GM19467 (cell line): ENCODE data around the gene GPATCH8.
"Not testable (repeated sequence)": the region's sequence is repeated elsewhere in the genome, so short reads cannot be mapped to it uniquely, and the experiment has no call there.

Source experiments
- ATAC-seq: cut with Tn5 transposase; IDR thresholded peaks from one replicate; pipeline ENCODE4 v1.9.1; 2021; ENCODE audit warnings: mild to moderate bottlenecking, moderate library complexity; ENCODE audit not compliant: unreplicated experiment

Gene GPATCH8

DNA sequence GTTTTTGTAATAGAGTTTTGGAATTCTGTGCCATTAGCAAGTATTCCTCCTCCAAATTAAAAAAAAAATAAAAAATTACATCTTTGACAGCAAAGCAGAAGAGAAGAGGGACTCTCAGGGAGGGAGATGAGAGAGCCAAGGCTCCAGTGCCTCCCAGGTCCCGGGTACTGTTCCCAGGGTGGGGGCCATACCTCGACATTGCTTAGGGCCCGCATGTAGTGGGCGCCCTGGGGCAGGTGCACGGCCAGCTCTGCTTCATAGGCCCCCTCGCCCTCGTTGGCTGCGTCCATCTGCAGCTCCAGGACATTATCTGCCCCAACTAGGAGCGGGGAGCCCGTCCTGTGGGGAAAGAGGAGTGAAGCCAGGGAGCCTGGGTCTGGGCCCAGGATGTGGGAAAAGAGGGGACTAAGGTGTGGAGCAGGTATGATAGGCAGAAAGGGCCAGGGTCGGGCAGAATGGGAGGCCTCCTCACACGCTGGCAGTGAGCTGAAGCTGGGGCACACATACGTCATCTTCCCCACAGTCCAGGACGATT lies 125.0 kb downstream of the GPATCH8 start:
- no peak for ATAC-seq

GRCh38 chr17:44376779-44377178 lies 126.4 kb downstream of the GPATCH8 start:
- no peak for ATAC-seq

GRCh38 chr17:44376124-44376523 lies 127.1 kb downstream of the GPATCH8 start:
- ATAC-seq, result no peak

GRCh38 chr17:44375196-44376017 lies 127.8 kb downstream of the GPATCH8 start:
- no peak for ATAC-seq

DNA sequence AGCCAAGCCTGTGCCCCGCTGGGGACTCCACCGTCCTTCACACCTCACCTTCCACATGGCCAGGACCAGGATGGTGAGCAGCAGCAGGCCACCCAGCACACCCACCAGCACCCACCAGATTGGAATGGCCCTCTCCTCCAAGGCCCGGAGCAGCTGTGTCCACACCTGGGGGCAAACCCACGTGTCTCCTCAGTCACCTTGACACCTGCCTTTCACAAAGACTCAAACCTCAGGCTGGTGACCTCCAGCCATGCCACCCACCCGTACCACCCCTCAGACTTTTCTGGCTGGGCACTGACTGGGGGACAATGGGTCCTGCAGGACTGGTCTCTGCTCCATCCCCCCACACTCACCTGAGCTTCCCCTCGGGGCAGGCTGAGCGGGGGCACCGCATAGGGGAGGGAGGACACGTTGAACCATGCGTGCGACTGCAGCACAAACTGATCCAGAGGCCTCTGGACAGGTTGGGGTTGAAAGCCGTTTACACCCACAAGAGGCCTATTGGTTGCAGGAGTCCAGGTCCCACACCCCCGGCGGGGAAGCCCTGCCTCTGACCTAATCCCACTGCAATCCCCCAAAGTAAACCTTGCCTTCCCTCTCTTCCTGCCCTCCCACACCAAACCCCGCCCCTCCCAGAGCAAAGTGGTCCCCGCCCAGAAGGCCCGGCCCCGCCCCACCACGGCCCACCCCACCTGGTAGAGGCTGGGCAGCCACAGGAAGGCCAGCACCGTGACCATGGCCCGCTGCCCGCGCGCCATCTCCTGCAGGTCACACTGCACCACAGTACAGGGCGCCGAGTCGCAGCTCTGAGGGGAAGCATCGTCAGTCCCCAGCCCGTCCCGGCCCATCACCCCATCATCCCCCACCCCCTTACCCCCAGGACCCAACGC lies 128.7 kb downstream of the GPATCH8 start:
- no peak for ATAC-seq

DNA sequence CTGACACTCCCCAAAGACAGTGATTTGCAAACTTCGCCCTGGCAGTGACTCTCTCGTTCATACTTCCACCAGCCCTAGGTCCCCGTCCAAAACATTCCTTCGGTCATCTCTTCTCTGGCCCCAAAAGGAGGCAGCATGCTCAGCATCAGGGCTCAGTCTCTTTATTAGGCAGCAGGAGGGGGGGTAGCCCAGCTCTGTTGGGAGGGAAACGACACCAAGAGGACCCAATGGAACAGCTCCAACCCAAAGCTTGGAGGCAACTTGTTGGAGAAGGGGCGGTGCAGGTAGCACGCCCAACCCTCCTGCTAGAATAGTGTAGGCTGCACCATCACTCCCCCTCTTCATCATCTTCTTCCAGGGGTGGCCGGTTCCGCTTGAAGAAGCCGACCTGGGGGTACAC lies 131.2 kb downstream of the GPATCH8 start:
- no peak for ATAC-seq

GRCh38 chr17:44369414-44370023 lies 133.7 kb downstream of the GPATCH8 start:
- ATAC-seq, result not testable (repeated sequence)

DNA sequence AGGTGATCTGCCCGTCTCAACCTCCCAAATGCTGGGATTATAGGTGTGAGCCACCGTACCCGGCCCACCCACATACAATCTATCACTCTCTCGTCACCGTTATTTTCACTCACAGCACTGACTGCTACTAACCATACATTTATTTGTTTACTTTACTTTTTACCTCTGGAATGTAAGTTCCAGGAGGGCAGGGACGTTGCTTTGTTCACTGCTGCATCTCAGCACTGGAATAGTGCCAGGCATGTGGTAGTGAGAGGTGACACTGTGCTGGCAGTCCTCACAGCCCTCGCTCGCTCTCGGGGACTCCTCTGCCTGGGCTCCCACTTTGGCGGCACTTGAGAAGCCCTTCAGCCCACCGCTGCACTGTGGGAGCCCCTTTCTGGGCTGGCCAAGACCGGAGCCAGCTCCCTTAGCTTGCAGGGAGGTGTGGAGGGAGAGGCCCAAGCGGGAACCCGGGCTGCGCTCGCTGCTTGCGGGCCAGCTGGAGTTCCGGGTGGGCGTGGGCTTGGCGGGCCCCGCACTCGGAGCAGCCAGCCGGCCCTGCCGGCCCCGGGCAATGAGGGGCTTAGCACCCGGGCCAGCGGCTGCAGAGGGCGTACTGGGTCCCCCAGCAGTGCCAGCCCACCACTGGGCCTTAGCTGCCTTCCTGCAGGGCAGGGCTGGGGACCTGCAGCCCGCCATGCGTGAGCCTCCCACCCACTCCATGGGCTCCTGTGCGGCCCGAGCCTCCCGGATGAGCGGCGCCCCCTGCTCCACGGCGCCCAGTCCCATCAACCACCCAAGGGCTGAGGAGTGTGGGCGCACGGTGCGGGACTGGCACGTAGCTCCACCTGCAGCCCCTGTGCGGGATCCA lies 134.6 kb downstream of the GPATCH8 start:
- ATAC-seq, result not testable (repeated sequence)

GRCh38 chr17:44367231-44367979 lies 135.8 kb downstream of the GPATCH8 start:
- no peak for ATAC-seq

DNA sequence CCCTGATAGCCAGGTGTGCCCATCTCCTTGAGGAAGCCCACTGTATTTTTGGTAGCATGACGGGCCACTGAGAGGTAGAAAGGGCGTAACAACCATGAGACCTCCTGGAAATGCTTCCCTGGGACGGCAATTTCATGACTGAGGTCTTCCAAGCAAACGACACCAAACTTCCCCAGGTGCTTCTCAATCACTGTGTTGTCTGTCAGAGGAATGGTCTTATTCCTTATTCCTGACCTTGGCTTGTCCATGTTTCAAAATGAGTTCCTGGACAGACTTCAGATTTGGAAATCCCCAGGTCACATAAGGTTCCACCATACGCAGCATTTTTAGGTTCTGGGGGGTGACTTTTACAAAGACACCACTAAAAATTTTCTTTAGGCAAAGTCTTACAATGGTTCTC lies 138.2 kb downstream of the GPATCH8 start:
- ATAC-seq, result not testable (repeated sequence)

DNA sequence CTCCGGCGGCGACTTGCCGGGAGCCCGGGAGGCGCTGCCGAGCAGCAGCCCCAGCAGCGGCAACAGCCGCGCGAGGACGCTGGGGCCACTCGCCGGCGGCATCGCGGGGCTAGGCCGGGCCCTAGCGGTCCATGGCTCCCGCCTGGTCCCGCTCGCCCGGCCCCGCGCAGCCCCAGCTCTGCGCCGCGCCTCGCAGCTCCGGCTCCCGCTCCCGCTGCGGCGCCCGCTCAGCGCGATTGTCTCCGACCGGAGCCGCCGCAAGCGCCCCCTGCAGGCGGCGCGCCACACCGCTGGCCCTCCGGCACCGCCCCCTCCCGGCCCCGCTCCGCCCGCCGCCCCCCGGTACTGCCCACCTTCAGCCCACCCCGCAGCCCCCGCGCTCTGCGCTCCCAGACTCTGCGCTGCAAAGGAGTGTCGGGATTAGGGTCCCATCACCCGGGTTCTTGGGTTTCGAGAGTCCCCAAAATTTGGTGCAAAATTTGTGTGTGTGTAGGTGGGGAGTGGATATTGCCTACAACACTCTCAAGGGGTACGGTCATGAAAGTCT lies 139.5 kb downstream of the GPATCH8 start, which contains the start of gene FAM171A2:
Gene FAM171A2 (minus strand): TSS at position 241 of the 547 bp plus-strand sequence. CDS start 139 bp downstream, at position 102.
- no peak for ATAC-seq

- no peak for ATAC-seq
Observed at GRCh38 chr17:44362949-44363612, 140.1 kb downstream of the GPATCH8 start.

DNA sequence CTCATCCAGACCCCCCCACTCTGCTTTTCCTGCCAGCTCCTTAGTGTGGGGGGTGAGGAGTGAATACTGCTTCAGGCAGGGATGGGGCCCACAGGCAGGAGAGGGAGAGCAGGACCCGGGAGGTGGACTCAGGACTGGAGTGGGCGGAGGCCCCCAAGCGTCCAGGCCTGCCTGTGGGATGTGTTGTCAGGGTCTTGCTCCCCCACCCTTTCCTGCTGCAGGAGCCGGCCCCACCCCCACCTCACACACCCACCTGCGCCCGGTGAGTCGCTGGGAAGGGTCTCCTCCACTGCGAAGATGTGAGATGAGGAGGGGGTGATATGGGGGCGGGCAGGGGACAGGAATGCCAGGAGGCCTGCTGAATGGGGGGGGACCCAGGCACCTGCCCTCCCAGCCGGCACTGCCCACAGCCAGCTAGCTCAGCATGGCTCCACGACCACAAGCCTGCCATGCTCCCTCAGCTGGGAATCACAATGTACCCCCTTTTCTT lies 140.7 kb downstream of the GPATCH8 start:
- no peak for ATAC-seq

DNA sequence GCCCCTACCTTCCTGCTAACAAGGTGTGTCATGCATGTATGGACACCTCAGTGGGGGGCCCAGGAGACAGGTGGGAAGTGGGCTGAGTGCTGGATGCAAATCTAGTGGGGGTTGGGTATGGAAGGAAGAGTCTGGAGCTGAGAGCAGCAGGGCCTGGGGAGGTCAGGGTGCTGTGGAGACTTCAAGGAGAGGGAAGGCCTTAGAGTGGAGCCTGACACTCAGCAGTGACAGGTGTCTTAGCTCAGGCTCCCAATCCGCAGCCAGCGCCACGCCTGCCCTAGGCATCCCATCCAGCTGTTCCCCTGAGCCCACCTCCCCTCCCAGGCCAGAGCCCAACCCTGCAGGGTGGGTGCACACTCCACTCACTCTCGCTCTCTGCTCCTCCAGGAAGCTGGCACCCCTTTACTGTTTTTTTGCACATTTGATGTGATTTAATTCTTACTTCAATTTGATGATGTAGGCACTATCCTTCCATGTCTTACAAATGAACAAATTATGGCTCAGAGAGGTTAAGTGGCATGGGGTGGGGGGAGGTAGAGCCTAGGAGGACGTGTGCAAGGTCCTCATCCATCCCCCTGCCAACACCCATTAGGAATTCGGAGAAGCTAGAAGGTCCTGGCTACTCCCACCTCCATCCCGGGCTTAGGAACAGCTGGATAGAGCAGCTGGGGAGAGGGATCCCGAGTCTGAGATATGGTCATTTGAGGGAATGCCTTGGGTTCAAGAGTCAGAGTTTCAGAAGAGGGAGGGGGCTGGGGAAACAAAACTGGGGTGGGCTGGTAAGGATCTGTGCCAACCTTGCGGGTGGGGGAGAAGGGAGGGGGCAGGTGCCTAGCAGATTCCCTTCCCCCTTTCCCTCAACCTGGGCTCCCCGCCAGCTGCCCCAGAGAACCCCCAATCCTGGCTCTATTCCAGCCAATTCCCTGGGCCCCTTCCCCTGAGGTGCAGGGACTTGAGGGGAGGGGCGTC lies 141.6 kb downstream of the GPATCH8 start:
- no peak for ATAC-seq

DNA sequence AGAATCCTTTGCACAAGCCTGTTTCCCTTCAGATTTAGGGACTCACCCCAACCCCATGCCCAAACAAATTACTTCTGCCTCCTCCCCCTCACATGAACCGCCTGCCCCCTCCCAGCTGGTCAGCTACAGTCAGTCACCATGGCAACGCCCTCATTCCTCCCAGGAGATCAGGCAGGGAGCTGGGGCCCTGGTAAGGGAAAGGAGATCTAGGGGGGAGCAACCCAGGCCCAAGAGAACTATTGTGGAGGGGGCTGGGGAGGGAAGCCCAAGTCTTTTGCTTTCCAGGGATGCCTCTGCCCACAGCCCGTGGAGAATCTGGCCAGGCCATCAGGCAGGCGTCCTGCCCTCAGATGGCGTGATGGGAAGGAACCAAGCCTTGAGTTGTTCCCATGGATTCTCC lies 142.4 kb downstream of the GPATCH8 start:
- no peak for ATAC-seq

DNA sequence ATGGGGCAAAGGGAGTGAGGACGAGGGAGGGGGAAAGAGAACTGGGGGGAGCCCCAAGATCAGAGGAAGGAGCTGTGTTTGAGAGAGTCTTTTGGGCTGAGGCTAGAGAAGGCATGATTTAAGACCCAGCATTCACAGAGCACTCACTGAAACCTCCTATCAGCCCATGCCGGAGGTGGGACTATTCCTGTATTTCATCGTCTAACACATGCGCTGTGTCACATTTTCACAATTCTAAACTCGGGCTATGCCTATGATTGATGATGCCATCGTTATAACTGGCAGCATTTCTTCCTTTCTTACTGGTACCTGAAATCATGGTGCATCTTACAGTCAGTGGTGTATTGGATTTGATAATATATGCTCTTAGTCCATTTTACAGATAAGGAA lies 143.1 kb downstream of the GPATCH8 start:
- ATAC-seq, result no peak

- no peak for ATAC-seq
Observed at GRCh38 chr17:44359458-44360143, 143.6 kb downstream of the GPATCH8 start.
